ENCODE results near the gene CDAN1.
"Not testable (repeated sequence)": the region's sequence is repeated elsewhere in the genome, so short reads cannot be mapped to it uniquely, and the experiment has no call there.

CDAN1 gene

GRCh38 chr15:42736793-42737528 is at the start of gene CDAN1:
Gene CDAN1 (minus strand): TSS chr15:42737128. CDS start chr15:42737102, 26 bp downstream.
- peak; percentile 77 for DNase-seq (ENCODE audit: low read depth, low spot score)

GRCh38 chr15:42785569-42785968 is 48.6 kb upstream of the CDAN1 start:
- no peak for DNase-seq (ENCODE audit: low read depth, low spot score)

GRCh38 chr15:42784705-42785104 is 47.8 kb upstream of the CDAN1 start:
- DNase-seq (ENCODE audit: low read depth, low spot score) = no peak

- no peak for DNase-seq (ENCODE audit: low read depth, low spot score)
Observed at GRCh38 chr15:42782716-42783115, 45.8 kb upstream of the CDAN1 start.

- DNase-seq (ENCODE audit: low read depth, low spot score) = no peak
Observed at GRCh38 chr15:42775416-42775815, 38.5 kb upstream of the CDAN1 start.

GRCh38 chr15:42772901-42773300 is 36.0 kb upstream of the CDAN1 start:
- DNase-seq (ENCODE audit: low read depth, low spot score) = no peak

- no peak for DNase-seq (ENCODE audit: low read depth, low spot score)
Observed at GRCh38 chr15:42772144-42772543, 35.2 kb upstream of the CDAN1 start.

GRCh38 chr15:42766109-42766508 is 29.2 kb upstream of the CDAN1 start:
- DNase-seq (ENCODE audit: low read depth, low spot score) = not testable (repeated sequence)

GRCh38 chr15:42764154-42764731 is 27.3 kb upstream of the CDAN1 start:
- peak; percentile 57 for DNase-seq (ENCODE audit: low read depth, low spot score)

- not testable (repeated sequence) for DNase-seq (ENCODE audit: low read depth, low spot score)
Observed at GRCh38 chr15:42761813-42762212, 24.9 kb upstream of the CDAN1 start.

GRCh38 chr15:42760759-42761158 is 23.8 kb upstream of the CDAN1 start:
- DNase-seq (ENCODE audit: low read depth, low spot score) = no peak

GRCh38 chr15:42759093-42759492 is 22.2 kb upstream of the CDAN1 start:
- DNase-seq (ENCODE audit: low read depth, low spot score) = peak; percentile 72

GRCh38 chr15:42750306-42750705 is 13.4 kb upstream of the CDAN1 start:
- no peak for DNase-seq (ENCODE audit: low read depth, low spot score)

- DNase-seq (ENCODE audit: low read depth, low spot score) = no peak
Observed at GRCh38 chr15:42749266-42749665, 12.3 kb upstream of the CDAN1 start.

- DNase-seq (ENCODE audit: low read depth, low spot score) = no peak
Observed at GRCh38 chr15:42744195-42744594, 7.3 kb upstream of the CDAN1 start.

GRCh38 chr15:42742149-42742548 is 5.2 kb upstream of the CDAN1 start:
- DNase-seq (ENCODE audit: low read depth, low spot score) = no peak

GRCh38 chr15:42741710-42742109 is 4.8 kb upstream of the CDAN1 start:
- DNase-seq (ENCODE audit: low read depth, low spot score) = no peak

GRCh38 chr15:42737529-42738328 is 801 bp upstream of the CDAN1 start:
- peak; percentile 34 for DNase-seq (ENCODE audit: low read depth, low spot score)

GRCh38 chr15:42736178-42736792 is 643 bp downstream of the CDAN1 start:
- DNase-seq (ENCODE audit: low read depth, low spot score) = no peak

GRCh38 chr15:42735382-42736165 is 1.4 kb downstream of the CDAN1 start:
- no peak for DNase-seq (ENCODE audit: low read depth, low spot score)

GRCh38 chr15:42734076-42734672 is 2.8 kb downstream of the CDAN1 start:
- DNase-seq (ENCODE audit: low read depth, low spot score) = no peak
